DND-41 (cell line): Measurements from ENCODE around the gene LRRC27.
"Not testable (repeated sequence)": the region's sequence is repeated elsewhere in the genome, so short reads cannot be mapped to it uniquely, and the experiment has no call there.

Experiments used
- EZH2 ChIP-seq: IDR thresholded peaks from 3 replicates; pipeline ENCODE4 v1.6.1; 2012; ENCODE audit warnings: borderline replicate concordance, low read depth, mild to moderate bottlenecking, moderate library complexity, low read length, inconsistent platforms; ENCODE audit not compliant: severe bottlenecking
- TF ChIP-seq, protein P1 (sequence below): IDR thresholded peaks from 2 replicates; pipeline ENCODE4 v1.5.1; 2012; ENCODE audit warnings: borderline replicate concordance, low read length, moderate library complexity, mild to moderate bottlenecking; ENCODE audit not compliant: poor library complexity, severe bottlenecking; ENCODE audit errors: extremely low read depth

GRCh38 chr10:132314881-132315280 lies 17.1 kb upstream of the LRRC27 start:
- TF ChIP-seq, protein P1, sequence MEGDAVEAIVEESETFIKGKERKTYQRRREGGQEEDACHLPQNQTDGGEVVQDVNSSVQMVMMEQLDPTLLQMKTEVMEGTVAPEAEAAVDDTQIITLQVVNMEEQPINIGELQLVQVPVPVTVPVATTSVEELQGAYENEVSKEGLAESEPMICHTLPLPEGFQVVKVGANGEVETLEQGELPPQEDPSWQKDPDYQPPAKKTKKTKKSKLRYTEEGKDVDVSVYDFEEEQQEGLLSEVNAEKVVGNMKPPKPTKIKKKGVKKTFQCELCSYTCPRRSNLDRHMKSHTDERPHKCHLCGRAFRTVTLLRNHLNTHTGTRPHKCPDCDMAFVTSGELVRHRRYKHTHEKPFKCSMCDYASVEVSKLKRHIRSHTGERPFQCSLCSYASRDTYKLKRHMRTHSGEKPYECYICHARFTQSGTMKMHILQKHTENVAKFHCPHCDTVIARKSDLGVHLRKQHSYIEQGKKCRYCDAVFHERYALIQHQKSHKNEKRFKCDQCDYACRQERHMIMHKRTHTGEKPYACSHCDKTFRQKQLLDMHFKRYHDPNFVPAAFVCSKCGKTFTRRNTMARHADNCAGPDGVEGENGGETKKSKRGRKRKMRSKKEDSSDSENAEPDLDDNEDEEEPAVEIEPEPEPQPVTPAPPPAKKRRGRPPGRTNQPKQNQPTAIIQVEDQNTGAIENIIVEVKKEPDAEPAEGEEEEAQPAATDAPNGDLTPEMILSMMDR = not testable (repeated sequence)
- TF ChIP-seq EZH2 = not testable (repeated sequence)
